Measurements from ENCODE around the gene ARTN.
A peak's percentile ranks its signal among the peaks of the same experiment; 100 is the strongest.

DNA sequence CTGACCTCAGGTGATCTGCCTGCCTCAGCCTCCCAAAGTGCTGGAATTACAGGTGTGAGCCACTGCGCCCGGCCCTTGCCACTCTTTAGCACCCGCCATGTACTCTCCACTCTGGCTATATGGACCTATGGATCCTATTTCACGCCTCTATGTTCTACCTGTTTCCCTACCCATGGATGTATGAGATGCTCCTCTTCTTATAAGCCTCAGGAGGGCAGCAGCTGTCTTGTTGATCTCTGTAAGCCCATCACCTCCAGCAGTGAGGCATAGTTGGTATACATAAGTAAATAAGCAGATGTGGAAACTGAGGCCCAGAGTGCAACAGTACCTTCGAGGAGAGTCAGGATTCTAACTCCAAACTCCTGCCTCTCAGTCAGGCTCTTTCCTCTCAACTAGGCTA lies 24.7 kb upstream of the ARTN start:
- TF ChIP-seq, protein P1, sequence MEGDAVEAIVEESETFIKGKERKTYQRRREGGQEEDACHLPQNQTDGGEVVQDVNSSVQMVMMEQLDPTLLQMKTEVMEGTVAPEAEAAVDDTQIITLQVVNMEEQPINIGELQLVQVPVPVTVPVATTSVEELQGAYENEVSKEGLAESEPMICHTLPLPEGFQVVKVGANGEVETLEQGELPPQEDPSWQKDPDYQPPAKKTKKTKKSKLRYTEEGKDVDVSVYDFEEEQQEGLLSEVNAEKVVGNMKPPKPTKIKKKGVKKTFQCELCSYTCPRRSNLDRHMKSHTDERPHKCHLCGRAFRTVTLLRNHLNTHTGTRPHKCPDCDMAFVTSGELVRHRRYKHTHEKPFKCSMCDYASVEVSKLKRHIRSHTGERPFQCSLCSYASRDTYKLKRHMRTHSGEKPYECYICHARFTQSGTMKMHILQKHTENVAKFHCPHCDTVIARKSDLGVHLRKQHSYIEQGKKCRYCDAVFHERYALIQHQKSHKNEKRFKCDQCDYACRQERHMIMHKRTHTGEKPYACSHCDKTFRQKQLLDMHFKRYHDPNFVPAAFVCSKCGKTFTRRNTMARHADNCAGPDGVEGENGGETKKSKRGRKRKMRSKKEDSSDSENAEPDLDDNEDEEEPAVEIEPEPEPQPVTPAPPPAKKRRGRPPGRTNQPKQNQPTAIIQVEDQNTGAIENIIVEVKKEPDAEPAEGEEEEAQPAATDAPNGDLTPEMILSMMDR (conservative IDR thresholded peaks at IDR 0.05 in 1 of 2, IDR thresholded peaks at IDR 0.05 in 1 of 2; ENCODE audit: extremely low read depth in 1 of 2, insufficient read depth in 1 of 2, low read depth in 1 of 2, low read length in 2 of 2), result peak; percentile 18 to 59
- TF ChIP-seq EZH2 (IDR thresholded peaks at IDR 0.05; ENCODE audit: borderline replicate concordance, low read length), result no peak
